Omental fat pad (tissue), 4 donors: ENCODE measurements around the gene TMEM86A. TPM values are rescaled to one million over a fixed set of nuclear protein-coding genes. Genes with fewer than 3 reads are reported as not detected.
"Not testable (repeated sequence)": the region's sequence is repeated elsewhere in the genome, so short reads cannot be mapped to it uniquely, and the experiment has no call there.

Experiments used
- ATAC-seq: fragments of 150-250 bp; one replicate; pipeline ENCODE4 v1.9.1; 2016; ENCODE audit warnings: mild to moderate bottlenecking, moderate library complexity; ENCODE audit not compliant: low FRiP score
- DNase-seq: peaks from one replicate; pipeline ENCODE4 v3.0.0-alpha.2; 2019; ENCODE audit warnings: low spot score
- total RNA-seq, 4 donors: library from RNA; depleted of rRNA; stranded (reverse); fragments of >200 nt; gene quantifications; one replicate each; pipeline ENCODE4 v1.1.0, GENCODE V29; 2016
- TF ChIP-seq, protein P1 (sequence below), 3 donors: fragments of 450-650 bp; IDR thresholded peaks; one replicate each; pipeline ENCODE4 v1.5.1; 2016 to 2017; ENCODE audit warnings: antibody characterized with exemption in 3 of 3, mild to moderate bottlenecking in 3 of 3, moderate library complexity in 2 of 3

Gene TMEM86A
- 1 to 10 TPM; 3.4 to 8.3 (median 5.8) TPM for total RNA-seq

DNA sequence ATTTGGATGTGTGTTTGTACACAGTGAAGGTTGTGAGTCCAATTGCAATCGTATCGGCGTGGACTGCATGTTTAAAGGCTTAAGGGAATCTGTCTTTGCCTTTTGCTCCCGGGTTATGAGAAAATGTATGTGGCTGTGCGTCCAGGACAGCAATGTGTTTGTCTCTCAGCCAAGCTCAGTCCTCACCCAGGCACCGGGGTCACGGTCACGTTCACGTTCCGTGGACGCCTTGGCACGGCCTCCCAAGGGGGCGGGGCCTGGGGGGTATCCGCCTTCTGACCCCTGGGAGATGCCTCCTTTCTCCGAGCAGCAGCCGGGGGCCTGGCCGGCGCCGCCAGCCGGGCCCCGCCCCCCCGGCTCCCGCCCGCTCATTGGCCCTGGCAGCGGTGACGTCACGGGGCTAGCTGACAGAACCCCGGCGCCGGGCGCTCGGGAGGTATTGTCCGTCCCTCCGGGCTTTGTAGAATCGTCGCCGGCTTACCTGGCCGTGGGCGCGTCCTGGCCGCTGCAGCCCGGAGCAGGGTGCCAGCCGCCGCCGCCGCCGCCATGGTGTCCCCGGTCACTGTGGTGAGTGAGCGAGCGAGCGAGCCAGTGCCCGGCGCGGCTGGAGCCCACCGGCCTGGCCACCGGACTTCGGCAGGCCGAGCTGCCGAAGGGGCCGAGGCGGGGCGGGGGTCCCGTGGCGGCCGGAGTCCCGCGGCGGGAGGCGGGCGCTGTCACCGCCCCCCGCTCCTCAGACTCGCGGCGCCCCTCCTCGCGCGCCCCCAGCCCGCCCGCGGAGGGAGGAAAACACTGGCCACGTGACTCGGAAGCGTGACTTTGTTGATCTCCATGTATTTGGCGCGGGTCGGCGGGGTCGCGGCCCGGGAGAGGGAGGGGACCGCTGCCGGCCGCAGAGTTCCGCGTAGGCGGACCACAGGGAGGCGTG is at the start of gene TMEM86A:
Gene TMEM86A, plus strand, starts transcription at position 439 of the 928 bp plus-strand sequence. Its CDS starts 108 bp downstream, at position 547.
- peak; percentile 96 for ATAC-seq
- DNase-seq = peak; percentile 97
- TF ChIP-seq, protein P1, sequence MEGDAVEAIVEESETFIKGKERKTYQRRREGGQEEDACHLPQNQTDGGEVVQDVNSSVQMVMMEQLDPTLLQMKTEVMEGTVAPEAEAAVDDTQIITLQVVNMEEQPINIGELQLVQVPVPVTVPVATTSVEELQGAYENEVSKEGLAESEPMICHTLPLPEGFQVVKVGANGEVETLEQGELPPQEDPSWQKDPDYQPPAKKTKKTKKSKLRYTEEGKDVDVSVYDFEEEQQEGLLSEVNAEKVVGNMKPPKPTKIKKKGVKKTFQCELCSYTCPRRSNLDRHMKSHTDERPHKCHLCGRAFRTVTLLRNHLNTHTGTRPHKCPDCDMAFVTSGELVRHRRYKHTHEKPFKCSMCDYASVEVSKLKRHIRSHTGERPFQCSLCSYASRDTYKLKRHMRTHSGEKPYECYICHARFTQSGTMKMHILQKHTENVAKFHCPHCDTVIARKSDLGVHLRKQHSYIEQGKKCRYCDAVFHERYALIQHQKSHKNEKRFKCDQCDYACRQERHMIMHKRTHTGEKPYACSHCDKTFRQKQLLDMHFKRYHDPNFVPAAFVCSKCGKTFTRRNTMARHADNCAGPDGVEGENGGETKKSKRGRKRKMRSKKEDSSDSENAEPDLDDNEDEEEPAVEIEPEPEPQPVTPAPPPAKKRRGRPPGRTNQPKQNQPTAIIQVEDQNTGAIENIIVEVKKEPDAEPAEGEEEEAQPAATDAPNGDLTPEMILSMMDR (IDR thresholded peaks at IDR 0.05) = no peak

GRCh38 chr11:18650353-18650752 is 48.2 kb upstream of the TMEM86A start:
- TF ChIP-seq, protein P1 (IDR thresholded peaks at IDR 0.05) = no peak
- ATAC-seq (no peak), DNase-seq (no peak)

DNA sequence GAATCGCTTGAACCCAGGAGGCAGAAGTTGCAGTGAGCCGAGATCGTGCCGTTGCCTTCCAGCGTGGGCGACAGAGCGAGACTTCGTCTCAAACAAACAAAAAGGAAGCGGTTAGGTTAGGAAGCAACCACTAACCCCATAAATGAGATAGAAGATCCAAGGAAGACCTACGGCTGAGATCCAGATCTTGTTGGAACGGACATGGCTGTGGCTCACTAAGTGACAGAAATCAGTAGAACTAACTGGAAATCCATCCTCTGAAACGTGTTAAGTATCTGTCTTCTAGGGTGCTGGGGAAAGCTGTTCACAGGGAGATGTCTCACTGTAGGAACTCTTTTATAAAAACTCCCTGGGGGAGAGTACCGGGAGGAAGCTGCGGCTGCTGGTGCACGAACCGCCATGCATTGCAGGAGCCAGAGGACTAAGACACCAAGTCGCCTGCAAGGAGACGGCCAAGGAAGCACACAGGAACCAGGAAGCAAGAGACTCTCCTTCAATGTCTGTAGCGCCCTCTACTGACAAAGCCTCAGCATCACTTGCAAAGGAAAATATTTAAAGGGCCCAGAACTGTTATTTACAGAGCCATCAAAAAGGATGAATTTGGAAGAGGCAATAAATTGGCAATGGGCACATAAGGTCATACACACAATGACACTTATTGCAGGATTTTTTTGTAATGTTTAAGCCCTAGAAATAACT is 47.6 kb upstream of the TMEM86A start:
- no peak for DNase-seq

DNA sequence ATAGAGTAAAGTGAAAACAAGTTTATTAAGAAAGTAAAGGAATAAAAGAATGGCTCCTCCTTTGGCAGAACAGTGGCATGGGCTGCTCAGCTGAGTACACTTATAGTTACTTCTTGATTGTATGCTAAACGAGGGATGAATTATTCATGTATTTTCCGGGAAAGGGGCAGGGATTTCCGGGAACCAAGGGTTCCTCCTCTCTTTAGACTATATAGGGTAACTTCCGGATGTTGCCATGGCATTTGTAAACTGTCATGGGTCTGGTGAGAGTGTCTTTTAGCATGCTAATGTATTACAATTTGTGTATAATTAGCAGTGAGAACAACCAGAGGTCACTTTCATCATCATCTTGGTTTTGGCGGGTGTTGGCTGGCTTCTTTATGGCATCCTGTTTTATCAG is 40.9 kb upstream of the TMEM86A start:
- DNase-seq (no peak), ATAC-seq (no peak)

More for the DNA sequence above, 47.6 kb upstream of the TMEM86A start:
- ATAC-seq = no peak
- TF ChIP-seq, protein P1 (IDR thresholded peaks at IDR 0.05) = no peak

DNA sequence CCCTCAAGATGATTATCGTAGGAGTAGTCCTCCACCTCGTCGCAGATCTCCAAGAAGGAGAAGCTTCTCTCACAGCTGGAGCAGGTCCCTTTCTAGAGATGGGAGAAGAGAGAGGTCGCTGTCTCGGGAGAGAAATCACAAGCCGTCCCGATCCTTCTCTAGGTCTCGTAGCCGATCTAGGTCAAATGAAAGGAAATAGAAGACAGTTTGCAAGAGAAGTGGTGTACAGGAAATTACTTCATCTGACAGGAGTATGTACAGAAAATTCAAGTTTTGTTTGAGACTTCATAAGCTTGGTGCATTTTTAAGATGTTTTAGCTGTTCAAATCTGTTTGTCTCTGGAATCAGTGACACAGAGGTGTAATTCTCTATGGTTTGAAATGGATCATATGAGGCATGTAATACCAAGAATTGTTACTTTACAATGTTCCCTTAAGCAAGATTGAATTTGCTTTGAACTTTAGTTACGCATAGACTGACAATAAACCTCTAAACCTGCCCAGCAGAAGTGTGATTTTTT is 33.2 kb upstream of the TMEM86A start:
- not testable (repeated sequence) for DNase-seq

More for the DNA sequence above, 40.9 kb upstream of the TMEM86A start:
- TF ChIP-seq, protein P1 (IDR thresholded peaks at IDR 0.05) = no peak

GRCh38 chr11:18668131-18668530 is 30.4 kb upstream of the TMEM86A start:
- ATAC-seq = no peak
- TF ChIP-seq, protein P1 (IDR thresholded peaks at IDR 0.05) = no peak

More for the DNA sequence above, 33.2 kb upstream of the TMEM86A start:
- not testable (repeated sequence) for ATAC-seq

DNA sequence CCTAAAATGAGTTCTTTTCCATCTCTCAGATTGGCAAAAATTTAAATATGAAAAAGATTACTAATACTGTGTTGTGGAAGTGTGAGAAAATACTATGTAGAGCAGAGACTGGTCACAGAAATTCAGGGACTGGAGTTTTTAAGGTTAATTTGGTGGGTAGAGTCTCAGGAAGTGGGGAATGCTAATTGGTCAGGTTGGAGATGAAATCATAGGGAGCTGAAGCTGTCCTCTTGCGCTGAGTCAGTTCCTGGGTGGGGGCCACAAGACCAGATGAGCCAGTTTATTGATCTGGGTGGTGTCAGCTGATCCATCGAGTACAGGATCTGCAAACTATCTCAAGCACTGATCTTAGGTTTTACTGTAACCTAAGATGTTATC is 29.4 kb upstream of the TMEM86A start:
- DNase-seq (no peak), ATAC-seq (no peak)
- TF ChIP-seq, protein P1 (IDR thresholded peaks at IDR 0.05) = no peak

More at GRCh38 chr11:18668131-18668530, 30.4 kb upstream of the TMEM86A start:
- DNase-seq = no peak
